ENCODE results near the gene BMPR2. TPM values are rescaled to one million over a fixed set of nuclear protein-coding genes. Genes with fewer than 3 reads are reported as not detected.

BMPR2 gene
- total RNA-seq, 1 experiment from 2014 or later = 10.0 TPM

DNA sequence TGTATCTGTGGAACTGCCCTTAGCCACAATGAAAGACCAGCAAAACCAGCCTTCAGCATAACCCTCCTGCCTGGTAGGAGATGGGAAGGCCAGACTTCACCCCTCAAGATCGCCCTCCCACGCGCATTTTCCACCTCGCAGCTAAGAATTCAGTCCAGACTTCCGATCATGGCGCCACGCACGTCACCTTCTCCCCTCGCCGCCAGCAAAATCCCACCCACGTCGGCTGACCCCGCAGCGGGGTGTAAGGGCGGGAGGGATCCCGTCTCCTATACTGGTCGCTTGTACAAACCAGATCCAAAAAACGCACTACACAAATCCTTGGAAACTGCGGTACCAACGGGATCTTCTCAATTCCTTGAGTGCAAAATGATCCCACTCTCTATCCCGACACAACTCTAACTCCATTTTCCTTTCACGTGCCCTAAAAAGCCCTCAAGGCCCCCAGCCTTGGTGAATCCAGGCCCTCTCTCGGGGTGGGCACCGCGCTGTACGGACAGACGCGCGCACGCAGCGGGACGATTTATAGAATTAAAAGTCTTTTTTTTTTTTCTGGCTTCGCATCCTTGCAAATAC lies 1.0 kb upstream of the BMPR2 start:
- peak; percentile 51 for DNase-seq
- peak overlapping the region; percentile 99 for H3K4me3 ChIP-seq (ENCODE audit: low read length)
- no peaks in the 10 kb centered on the region for H3K27me3 ChIP-seq (ENCODE audit: low read length)
- intact Hi-C loops (cut with micrococcal nuclease) = loop anchor here (1.0 to 5.0 kb wide), 4 partner anchors 36 to 108 kb away; partner anchors contain the start of gene NOP58
- peaks cover 38% of the 10 kb centered on the region for H3K79me2 ChIP-seq (ENCODE audit: low read length)
- TF ChIP-seq, protein P1, sequence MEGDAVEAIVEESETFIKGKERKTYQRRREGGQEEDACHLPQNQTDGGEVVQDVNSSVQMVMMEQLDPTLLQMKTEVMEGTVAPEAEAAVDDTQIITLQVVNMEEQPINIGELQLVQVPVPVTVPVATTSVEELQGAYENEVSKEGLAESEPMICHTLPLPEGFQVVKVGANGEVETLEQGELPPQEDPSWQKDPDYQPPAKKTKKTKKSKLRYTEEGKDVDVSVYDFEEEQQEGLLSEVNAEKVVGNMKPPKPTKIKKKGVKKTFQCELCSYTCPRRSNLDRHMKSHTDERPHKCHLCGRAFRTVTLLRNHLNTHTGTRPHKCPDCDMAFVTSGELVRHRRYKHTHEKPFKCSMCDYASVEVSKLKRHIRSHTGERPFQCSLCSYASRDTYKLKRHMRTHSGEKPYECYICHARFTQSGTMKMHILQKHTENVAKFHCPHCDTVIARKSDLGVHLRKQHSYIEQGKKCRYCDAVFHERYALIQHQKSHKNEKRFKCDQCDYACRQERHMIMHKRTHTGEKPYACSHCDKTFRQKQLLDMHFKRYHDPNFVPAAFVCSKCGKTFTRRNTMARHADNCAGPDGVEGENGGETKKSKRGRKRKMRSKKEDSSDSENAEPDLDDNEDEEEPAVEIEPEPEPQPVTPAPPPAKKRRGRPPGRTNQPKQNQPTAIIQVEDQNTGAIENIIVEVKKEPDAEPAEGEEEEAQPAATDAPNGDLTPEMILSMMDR (conservative IDR thresholded peaks at IDR 0.05; ENCODE audit: low read depth, low read length) = no peak
- no peak for TF ChIP-seq EZH2 (IDR thresholded peaks at IDR 0.05; ENCODE audit: low read length, unreplicated experiment)
- TF ChIP-seq EZH2phosphoT487 (IDR thresholded peaks at IDR 0.05; ENCODE audit: borderline replicate concordance, low read length) = no peak
- H3K9ac ChIP-seq (ENCODE audit: low read length) = peak overlapping the region; percentile 79
- H3K36me3 ChIP-seq (ENCODE audit: low read depth, low read length) = no peaks in the 10 kb centered on the region
- peak overlapping the region; percentile 90 for H3K4me2 ChIP-seq (ENCODE audit: low read length)
- peak overlapping the region; percentile 87 for H2AFZ ChIP-seq (ENCODE audit: low read length)
- H3K9me3 ChIP-seq (ENCODE audit: low read length) = no peaks in the 10 kb centered on the region
- no peaks in the 10 kb centered on the region for H3F3A ChIP-seq (ENCODE audit: low read length, unreplicated experiment)
- CTCF ChIA-PET = no interaction called here
- peak overlapping the region; percentile 82 for H3K27ac ChIP-seq (ENCODE audit: low read length)
- H4K20me1 ChIP-seq (ENCODE audit: low read length) = 0 out of 2 replicates have a peak, but pooled peaks cover 5% of the 10 kb centered on the region
- BruUV-seq (replicated peaks) = no TSS peak
- peaks cover 16% of the 10 kb centered on the region; the same call in 1 of the 2 replicates for H3K4me1 ChIP-seq (ENCODE audit: insufficient read depth, low read length)
- ATAC-seq = peak; percentile 2; the same call in 1 of the 2 replicates
- POLR2A ChIA-PET (ENCODE audit: unreplicated experiment) = no interaction called here
- H3K9me2 ChIP-seq (replicated peaks; ENCODE audit: low read length) = no peaks in the 10 kb centered on the region

DNA sequence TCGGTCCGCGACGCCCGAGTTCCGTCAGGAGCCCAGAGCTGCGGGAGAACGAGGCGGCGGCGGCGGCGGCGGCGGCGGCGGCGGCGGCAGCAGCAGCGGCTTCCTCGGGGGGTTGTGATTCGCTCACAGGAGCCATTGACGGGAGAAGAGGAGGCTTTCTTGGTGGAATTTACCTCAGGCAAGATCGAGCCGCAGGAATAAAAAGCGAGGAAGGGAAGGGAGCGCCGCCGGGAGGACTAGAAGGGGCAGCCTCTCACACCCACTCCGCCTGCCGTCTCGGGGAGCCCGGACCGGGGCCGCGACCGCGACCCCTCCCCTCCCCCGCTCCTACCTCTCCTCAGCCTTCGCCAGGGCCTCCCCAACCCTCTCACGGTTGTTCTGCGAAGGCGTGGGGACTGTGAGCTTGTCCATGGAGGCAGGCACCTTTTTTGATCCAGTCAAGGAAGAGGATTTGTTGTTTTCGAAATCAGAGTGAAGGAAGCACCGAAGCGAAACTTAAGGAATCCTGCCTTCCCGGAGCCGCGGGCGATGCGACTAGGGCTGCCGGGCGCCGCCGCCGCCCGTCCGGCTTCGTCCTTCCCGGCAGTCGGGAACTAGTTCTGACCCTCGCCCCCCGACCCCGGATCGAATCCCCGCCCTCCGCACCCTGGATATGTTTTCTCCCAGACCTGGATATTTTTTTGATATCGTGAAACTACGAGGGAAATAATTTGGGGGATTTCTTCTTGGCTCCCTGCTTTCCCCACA lies 506 bp downstream of the BMPR2 start:
- Histone ChIP-seq H4K20me1 (ENCODE audit: low read length) (0 out of 2 replicates have a peak, but pooled peaks cover 5% of the 10 kb centered on the region), H2AFZ (ENCODE audit: low read length) (peak overlapping the region; percentile 92), H3K79me2 (ENCODE audit: low read length) (peaks cover 53% of the 10 kb centered on the region), H3K27me3 (ENCODE audit: low read length) (no peaks in the 10 kb centered on the region), H3F3A (ENCODE audit: low read length, unreplicated experiment) (no peaks in the 10 kb centered on the region), H3K4me1 (ENCODE audit: insufficient read depth, low read length) (peaks cover 16% of the 10 kb centered on the region; the same call in 1 of the 2 replicates), H3K9me3 (ENCODE audit: low read length) (no peaks in the 10 kb centered on the region), H3K4me2 (ENCODE audit: low read length) (peak overlapping the region; percentile 84), H3K9me2 (replicated peaks; ENCODE audit: low read length) (no peaks in the 10 kb centered on the region), H3K36me3 (ENCODE audit: low read depth, low read length) (no peaks in the 10 kb centered on the region), H3K27ac (ENCODE audit: low read length) (peak overlapping the region; percentile 55), H3K4me3 (ENCODE audit: low read length) (peak overlapping the region; percentile 99), H3K9ac (ENCODE audit: low read length) (peak overlapping the region; percentile 79)
- POLR2A ChIA-PET (ENCODE audit: unreplicated experiment) = no interaction called here
- TSS peak; percentile 59 for BruUV-seq (replicated peaks)
- CTCF ChIA-PET = no interaction called here
- peak; percentile 36 for DNase-seq
- intact Hi-C loops (cut with micrococcal nuclease) = loop anchor here (5.0 kb wide), 3 partner anchors 59 to 109 kb away; partner anchors contain the start of gene NOP58
- ATAC-seq = peak; percentile 9
- no peak for TF ChIP-seq EZH2 (IDR thresholded peaks at IDR 0.05; ENCODE audit: low read length, unreplicated experiment)
- no peak for TF ChIP-seq EZH2phosphoT487 (IDR thresholded peaks at IDR 0.05; ENCODE audit: borderline replicate concordance, low read length)
- TF ChIP-seq, protein P1 (conservative IDR thresholded peaks at IDR 0.05; ENCODE audit: low read depth, low read length) = no peak

All from PC-3 (cell line).